B cell (primary cell): ENCODE data around the gene HECTD2.

ENCODE experiments used
- CTCF ChIP-seq: fragments of 200-600 bp; IDR thresholded peaks from one replicate; pipeline ENCODE4 v1.8.0; 2022; ENCODE audit warnings: antibody characterized with exemption, mild to moderate bottlenecking
- EZH2 ChIP-seq: IDR thresholded peaks from 2 replicates; pipeline ENCODE4 v1.6.1; 2012; ENCODE audit warnings: borderline replicate concordance, low read depth, mild to moderate bottlenecking, moderate library complexity, low read length; ENCODE audit not compliant: insufficient read depth, poor library complexity, severe bottlenecking

DNA sequence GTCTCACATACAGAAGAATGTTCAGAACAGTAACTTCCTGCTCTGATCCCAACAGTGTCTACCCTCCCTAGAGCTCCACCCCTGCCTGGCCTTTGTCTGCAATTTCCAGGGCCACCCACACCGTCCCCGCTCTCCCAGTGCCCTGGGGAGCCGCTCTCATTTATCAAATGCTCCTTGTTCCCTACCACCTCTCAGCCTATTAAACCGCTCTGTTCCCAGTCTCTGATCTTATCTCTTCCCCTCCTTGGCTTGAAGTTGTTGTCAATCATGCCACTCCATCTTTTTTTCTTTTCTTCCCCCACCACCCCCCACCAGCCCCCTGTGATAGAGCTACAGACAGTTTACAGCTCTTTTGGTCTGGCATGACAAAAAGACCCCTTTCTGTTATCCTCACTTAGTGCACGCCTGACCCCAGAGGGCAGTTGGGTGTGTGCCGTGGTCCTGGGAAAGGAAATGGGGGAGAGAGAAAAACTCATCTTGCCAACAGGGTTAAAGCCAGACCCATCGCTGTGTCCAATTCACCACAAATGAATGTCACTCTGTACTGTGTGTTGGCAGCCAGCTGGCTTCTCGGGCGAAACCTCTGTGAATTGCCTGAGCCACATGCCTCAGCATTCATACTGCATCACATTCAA, 28.8 kb upstream of the HECTD2 start:
- no peak for TF ChIP-seq CTCF
- TF ChIP-seq EZH2: no peak
